Fibroblast of skin of left quadriceps (primary cell): ENCODE measurements around the gene UGT1A10.
"Not testable (repeated sequence)": the region's sequence is repeated elsewhere in the genome, so short reads cannot be mapped to it uniquely, and the experiment has no call there.

Experiments used
- DNase-seq, 2 experiments: peaks; one replicate each; pipeline ENCODE4 v3.0.0-alpha.2; 2013; ENCODE audit warnings: low read depth in 2 of 2

UGT1A10 gene

DNA sequence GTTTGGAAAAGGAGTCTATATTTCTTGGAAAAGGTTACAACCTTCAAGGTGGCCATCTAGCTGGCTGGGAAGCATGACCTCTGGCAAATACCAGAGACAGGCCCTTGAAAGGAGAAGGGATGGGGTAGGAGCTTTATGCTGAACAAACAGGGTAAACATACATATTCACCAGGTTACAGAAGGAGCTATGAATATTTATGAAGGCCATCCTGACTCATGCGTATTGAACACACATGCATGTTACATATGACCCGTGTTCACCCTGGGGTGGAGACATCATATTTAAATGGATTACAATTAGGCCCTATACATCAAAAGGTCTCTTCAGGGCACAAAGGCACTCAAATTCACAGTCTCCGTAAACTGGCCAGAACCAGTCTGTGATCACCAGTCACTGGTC, 19.7 kb downstream of the UGT1A10 start:
- DNase-seq, result not testable (repeated sequence)

- no peak for DNase-seq
Observed at GRCh38 chr2:233656443-233656842, 20.2 kb downstream of the UGT1A10 start.

DNA sequence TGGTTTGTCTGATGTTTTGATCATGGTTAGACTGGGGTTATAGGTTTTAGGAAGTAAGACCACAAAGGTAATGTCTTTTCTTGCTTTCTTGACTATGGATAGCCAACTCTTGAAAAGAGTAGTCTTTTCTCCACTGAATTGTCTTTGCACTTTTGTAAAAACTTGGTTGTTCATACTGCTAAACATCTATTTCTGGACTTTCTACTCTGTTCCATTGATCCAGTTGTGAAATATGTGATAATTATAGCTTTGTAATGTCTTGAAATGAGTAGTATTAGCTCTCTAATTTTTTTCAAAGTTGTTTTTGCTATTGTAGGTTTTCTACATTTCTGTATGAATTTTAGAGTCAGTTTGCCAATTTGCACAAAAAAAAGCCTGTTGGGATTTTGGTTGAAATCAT, 22.4 kb downstream of the UGT1A10 start:
- no peak for DNase-seq

DNA sequence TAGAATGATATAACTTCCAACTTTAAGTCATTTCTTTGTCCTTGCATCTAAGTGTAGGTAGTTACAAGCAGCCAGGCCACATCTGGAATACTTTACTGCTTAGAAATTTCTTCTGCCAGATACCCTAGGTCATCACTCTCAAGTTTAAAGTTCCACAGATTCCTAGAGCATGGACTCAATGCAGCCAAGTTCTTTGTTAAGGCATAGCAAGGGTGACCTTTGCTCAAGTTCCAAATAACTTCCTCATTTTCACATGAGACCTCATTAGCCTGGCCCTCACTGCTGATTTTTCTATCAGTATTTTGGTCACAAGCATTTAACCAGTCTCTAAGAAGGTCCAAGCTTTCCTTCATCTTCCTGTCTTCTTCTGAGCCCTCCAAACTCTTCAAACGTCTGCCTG, 27.7 kb downstream of the UGT1A10 start:
- DNase-seq, result no peak

DNA sequence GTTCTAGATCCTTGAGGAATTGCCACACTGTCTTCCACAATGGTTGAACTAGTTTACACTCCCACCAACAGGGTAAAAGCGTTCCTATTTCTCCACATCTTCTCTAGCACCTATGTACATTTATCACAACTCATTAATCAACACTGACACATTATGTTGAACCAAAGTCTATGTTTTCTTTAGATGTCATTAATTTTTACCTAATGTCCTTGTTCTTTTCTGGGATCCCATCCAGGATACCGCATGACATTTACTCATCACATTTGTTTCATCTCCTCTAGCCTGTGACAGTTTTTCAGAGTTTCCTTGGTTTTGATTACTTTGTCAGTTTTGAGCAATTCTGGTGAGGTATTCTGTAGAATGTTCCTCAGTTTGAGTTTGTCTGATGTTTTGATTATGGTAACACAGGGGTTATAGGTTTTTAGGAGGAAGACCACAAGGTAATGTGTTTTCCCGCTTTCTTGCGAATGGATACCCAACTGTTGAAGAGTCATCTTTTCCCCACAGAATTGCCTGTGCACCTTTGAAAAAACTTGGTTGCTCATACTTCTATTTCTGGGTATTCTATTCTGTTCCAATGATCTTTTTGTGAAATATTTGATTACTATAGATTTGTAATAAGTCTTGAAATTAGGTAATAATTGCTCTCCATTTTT, 32.5 kb downstream of the UGT1A10 start:
- DNase-seq, result no peak

GRCh38 chr2:233671290-233672161, 35.3 kb downstream of the UGT1A10 start, which contains the start of gene UGT1A9:
UGT1A9 (plus strand) TSS chr2:233671898; CDS start chr2:233671935, 37 bp downstream.
- DNase-seq, result no peak

DNA sequence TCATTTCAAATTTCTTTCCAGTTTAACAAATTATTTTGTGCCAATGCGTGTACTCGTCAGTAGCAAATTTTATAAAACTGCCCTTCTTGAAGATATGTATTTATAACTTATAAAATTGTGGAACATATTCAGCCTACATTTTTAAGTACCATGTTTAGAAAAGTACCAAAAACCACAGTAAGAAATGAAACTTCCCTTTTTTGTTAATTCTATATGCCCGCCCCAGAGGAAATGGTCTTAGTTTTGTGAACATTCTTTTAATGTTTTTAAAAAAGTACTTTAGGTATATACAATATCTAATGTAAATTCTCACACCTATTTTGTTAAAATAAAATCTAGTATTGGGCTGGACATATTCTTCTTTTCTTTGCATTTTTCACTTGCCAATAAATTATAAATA, 36.6 kb downstream of the UGT1A10 start:
- no peak for DNase-seq

DNA sequence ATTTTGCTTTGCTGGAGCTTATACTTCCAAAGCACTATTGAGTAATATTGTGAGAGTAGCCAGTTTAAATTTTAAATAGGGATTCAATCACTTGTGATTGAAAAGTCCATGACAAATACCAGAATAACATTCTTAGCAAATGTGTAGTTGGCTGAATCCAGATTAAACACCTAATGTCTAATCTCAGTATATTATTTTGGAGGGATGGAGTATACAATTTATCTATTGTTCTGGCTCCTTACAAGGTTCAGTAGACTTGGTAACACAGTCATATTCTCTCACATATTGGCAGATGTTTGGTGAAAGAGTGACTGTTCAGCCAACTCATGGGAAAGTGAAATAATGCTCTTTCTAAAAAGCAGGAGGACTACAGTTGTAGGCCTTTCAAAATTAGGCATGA, 37.6 kb downstream of the UGT1A10 start:
- DNase-seq, result no peak

- no peak for DNase-seq
Observed at GRCh38 chr2:233674314-233674713, 38.1 kb downstream of the UGT1A10 start.

DNA sequence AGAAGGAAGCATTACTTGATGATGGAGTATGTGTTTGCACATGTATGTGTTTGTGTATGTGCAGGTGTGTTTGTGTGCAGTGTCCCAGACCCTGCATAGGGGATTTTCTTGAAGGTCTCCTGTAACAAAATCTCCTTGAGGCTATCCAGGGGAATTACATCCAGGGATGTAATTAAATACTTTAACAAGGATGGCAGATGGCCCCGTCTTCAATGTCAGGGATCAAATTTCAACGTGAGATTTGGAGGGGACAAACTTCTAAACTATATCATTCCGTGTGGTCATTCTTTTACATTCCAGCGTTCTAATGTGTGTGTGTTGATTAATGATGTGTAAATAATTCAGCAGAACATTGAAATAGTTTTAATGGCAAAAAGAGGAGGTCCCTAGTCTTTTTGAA, 38.7 kb downstream of the UGT1A10 start:
- no peak for DNase-seq

- DNase-seq, result no peak
Observed at GRCh38 chr2:233676046-233676445, 39.8 kb downstream of the UGT1A10 start.

GRCh38 chr2:233679196-233679595, 42.9 kb downstream of the UGT1A10 start:
- DNase-seq, result no peak

DNA sequence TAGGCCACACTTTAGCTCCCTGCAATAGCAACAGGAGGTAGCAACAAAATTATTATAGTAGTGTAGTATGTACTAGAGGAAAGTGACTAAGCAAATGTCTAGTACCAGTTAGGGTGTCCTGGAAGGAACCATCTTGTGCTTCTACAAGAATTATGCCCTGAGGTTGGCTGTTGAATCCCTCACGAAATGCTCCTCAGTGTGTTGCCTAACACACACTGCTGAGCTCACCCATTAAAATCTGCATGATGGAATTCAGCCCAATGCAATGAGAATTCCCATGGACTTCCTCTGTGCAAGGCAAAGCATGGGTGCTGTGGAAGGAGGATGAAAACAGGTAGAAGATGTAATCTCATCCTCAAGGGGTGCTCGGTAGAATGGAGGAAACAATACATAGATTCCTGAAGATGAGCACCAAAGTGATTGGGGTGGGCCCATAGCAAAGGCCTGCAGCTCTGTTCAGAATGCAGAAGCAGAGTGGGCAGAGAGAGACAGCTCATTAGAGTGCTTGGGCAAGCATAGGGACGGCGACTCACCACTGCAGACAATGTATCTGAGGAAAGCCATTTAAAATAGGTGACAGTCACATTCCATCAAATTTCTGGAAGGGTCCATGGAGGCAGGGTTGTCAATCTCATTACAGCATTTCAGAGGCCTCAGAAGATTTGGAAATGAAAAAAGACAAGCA, 44.3 kb downstream of the UGT1A10 start:
- DNase-seq, result no peak

GRCh38 chr2:233681521-233682099, 45.4 kb downstream of the UGT1A10 start, which contains the start of gene UGT1A7:
UGT1A7 (plus strand) TSS chr2:233681901; CDS start chr2:233681938, 37 bp downstream.
- no peak for DNase-seq

DNA sequence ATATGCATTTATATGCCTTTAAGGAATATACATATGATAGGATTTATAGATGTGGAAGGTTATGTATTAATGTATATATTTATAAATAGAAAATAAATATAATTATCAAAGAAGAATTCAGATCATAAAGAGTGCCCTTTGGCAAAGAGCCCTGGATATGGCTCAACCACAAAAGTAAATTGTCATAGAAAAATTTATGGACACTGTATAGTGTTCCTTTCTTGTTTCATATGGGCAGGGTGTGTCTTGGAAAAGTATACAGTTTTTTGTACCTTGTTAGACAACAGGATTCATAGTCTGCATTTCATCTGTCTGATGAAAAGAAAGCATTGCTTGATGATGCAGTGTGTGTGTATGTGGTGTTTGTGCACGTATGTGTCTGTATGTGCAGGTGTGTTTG, 48.4 kb downstream of the UGT1A10 start:
- DNase-seq, result no peak

DNA sequence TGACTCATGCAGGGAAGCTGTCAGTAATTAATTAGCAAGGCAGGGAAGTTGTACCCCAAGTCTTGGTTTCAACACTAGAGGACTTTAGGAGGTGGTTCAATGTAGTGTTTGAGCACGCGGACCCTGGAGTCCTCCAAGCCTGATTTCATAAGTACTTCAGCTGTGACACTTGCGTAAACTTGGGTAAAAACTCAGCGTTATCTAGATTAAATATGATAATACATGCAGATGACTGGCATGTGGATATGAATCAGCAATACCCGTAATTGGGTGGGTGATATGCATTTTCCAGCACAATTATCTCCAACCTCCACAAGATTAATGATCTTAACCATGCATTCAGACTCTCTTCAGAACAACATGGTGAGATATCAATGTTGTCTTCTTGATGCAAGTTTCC, 50.7 kb downstream of the UGT1A10 start:
- no peak for DNase-seq

DNA sequence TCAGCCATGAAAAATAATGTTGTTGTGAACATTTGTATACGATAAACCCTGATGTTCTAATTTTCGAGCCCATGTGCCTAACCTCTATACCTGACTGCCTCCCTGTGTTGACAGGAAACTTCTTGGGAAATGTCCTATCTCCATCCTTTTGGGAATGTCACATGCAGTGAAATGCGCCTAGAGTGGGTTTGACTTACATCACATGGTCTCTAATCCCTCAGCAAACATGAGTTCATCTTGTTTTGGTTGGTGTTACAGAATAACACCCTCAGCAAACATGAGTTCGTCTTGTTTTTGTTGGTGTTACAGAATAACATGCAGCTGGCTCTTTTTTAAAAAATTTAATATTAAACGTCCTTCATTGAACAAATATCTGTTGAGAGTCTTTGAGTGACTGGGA, 52.1 kb downstream of the UGT1A10 start:
- DNase-seq, result no peak

- no peak for DNase-seq
Observed at GRCh38 chr2:233689031-233689430, 52.8 kb downstream of the UGT1A10 start.

GRCh38 chr2:233689501-233689900, 53.3 kb downstream of the UGT1A10 start:
- DNase-seq, result no peak

GRCh38 chr2:233690444-233690843, 54.2 kb downstream of the UGT1A10 start:
- DNase-seq, result no peak

GRCh38 chr2:233691443-233692433, 55.5 kb downstream of the UGT1A10 start:
- DNase-seq, result no peak
